Stomach (tissue), 9 donors: ENCODE data around the gene COL18A1. TPM values are rescaled to one million over a fixed set of nuclear protein-coding genes. Genes with fewer than 3 reads are reported as not detected.

Source experiments
- DNase-seq, 2 donors: peaks; one replicate each; pipeline versions ENCODE4 v3.0.0 to v3.0.0-alpha.2; 2013 to 2019
- H3K27ac ChIP-seq, 5 donors: fragments of 200-600 bp in 4 of 5; sonication (generic) in 4 of 5; one replicate each; pipeline ENCODE4 v1.5.1; 2013 to 2019; ENCODE audit warnings: mild to moderate bottlenecking in 1 of 5, moderate library complexity in 1 of 5
- H3K27me3 ChIP-seq, 3 donors: fragments of 200-600 bp; sonication (generic); one replicate each; pipeline ENCODE4 v1.5.1; 2017 to 2019; ENCODE audit warnings: mixed run types in 1 of 3
- H3K36me3 ChIP-seq, 4 donors: fragments of 200-600 bp; sonication (generic); 1 replicate in 3 of 4; 2 replicates in 1 of 4; pipeline ENCODE4 v1.5.1; 2016 to 2019
- H3K4me1 ChIP-seq, 4 donors: fragments of 200-600 bp; sonication (generic); one replicate each; pipeline ENCODE4 v1.5.1; 2016 to 2019
- H3K4me3 ChIP-seq, 4 donors: fragments of 200-600 bp; sonication (generic) in 3 of 4; one replicate each; pipeline ENCODE4 v1.5.1; 2016 to 2019; ENCODE audit warnings: mild to moderate bottlenecking in 1 of 4
- H3K9me3 ChIP-seq, 4 donors: fragments of 200-600 bp; sonication (generic); one replicate each; pipeline ENCODE4 v1.5.1; 2016 to 2019
- CTCF ChIP-seq, 7 experiments: fragments of 450-650 bp in 4 of 7; fragments of 200-600 bp in 3 of 7; sonication (generic) in 3 of 7; IDR thresholded peaks; one replicate each; pipeline ENCODE4 v1.5.1; 2016 to 2019; ENCODE audit warnings: antibody characterized with exemption in 7 of 7, control low read depth in 2 of 7, mild to moderate bottlenecking in 1 of 7
- EP300 ChIP-seq: sonication (generic); formaldehyde crosslinking; IDR thresholded peaks from one replicate; pipeline ENCODE4 v1.6.1; 2017; ENCODE audit warnings: antibody characterized with exemption
- POLR2A ChIP-seq, 4 donors: fragments of 450-650 bp; IDR thresholded peaks; one replicate each; pipeline ENCODE4 v1.6.1; 2016; ENCODE audit warnings: antibody characterized with exemption in 4 of 4, control low read depth in 2 of 4, mild to moderate bottlenecking in 1 of 4, moderate library complexity in 1 of 4
- POLR2AphosphoS5 ChIP-seq, 3 donors: sonication (generic); formaldehyde crosslinking; IDR thresholded peaks; one replicate each; pipeline ENCODE4 v1.6.1; 2016; ENCODE audit warnings: antibody characterized with exemption in 3 of 3
- WGBS, 5 donors: extraction: QIAGEN DNeasy Blood & Tissue Kit in 3 of 5; methylation state at CpG; one replicate each; pipeline versions ENCODE4 v1.1.5 to v1.1.7; 2013 to 2018; 5-methylcytosine and 5-hydroxymethylcytosine counted together
- intact Hi-C: fragments of 100-400 bp; cut with DNase I; formaldehyde crosslinking; loops from one replicate; pipeline ENCODE4 v1.15.1; 2023; ENCODE audit warnings: low total_unique reads
- polyA plus RNA-seq, 3 donors: library from polyadenylated mRNA; stranded (reverse); fragments of 200-250 nt; gene quantifications; one replicate each; pipeline ENCODE4 v1.2.3, GENCODE V29; 2013
- total RNA-seq, 5 donors: library from RNA; depleted of rRNA; stranded (reverse); fragments of >200 nt; gene quantifications; one replicate each; pipeline versions ENCODE4 v1.1.0 to v1.2.3, GENCODE V29; 2014 to 2016
- donor health status: healthy with polysubstance abuse.
- donor health status: Bipolar disorder and iron deficiency.
- donor health status: healthy.

COL18A1 gene
- total and polyA plus RNA-seq, 8 donors: 19.8 to 212 (median 34.6) TPM

- WGBS, 5 donors: 67 to 77% (median 72%) methylated on average over 32 to 40 of the region's 40 CpGs
- DNase-seq: no peak
- no peaks in the 10 kb centered on the region for H3K27me3 ChIP-seq
- peak overlapping the region in 4 of 5 donors; percentile 38 to 74 (median 50) for H3K27ac ChIP-seq
- peaks cover 0 to 85% (median 29%) of the 10 kb centered on the region in 4 donors for H3K36me3 ChIP-seq
- peaks cover 3 to 15% (median 8%) of the 10 kb centered on the region in 4 donors for H3K4me1 ChIP-seq
- TF ChIP-seq POLR2AphosphoS5 (IDR thresholded peaks at IDR 0.05): no peak
- TF ChIP-seq CTCF (IDR thresholded peaks at IDR 0.05): no peak
- no peak for TF ChIP-seq EP300
- no peak for TF ChIP-seq POLR2A (IDR thresholded peaks at IDR 0.05)
- H3K9me3 ChIP-seq: no peaks in the 10 kb centered on the region
- peak overlapping the region in 2 of 4 donors; percentile 3 to 17 for H3K4me3 ChIP-seq
- intact Hi-C loops: no loop called here
These were observed 78.2 kb downstream of the COL18A1 start for GRCh38 chr21:45482899-45483821.

GRCh38 chr21:45484318-45484717, 79.4 kb downstream of the COL18A1 start:
- no peak for TF ChIP-seq EP300
- no peak for TF ChIP-seq CTCF (IDR thresholded peaks at IDR 0.05)
- no peak for TF ChIP-seq POLR2AphosphoS5 (IDR thresholded peaks at IDR 0.05)
- TF ChIP-seq POLR2A (IDR thresholded peaks at IDR 0.05): no peak
- Histone ChIP-seq H3K4me1 (peaks cover 0 to 4% (median 0%) of the 10 kb centered on the region in 4 donors), H3K36me3 (peaks cover 0 to 78% (median 28%) of the 10 kb centered on the region in 4 donors), H3K27me3 (no peaks in the 10 kb centered on the region), H3K4me3 (no peak overlapping the region), H3K9me3 (no peaks in the 10 kb centered on the region), H3K27ac (no peak overlapping the region)
- intact Hi-C loops: no loop called here
- no peak for DNase-seq
- WGBS, 5 donors: 84 to 97% (median 87%) methylated on average over 6 of the region's 6 CpGs

GRCh38 chr21:45485686-45486442, 80.9 kb downstream of the COL18A1 start:
- no peak for TF ChIP-seq POLR2AphosphoS5 (IDR thresholded peaks at IDR 0.05)
- no peak for TF ChIP-seq POLR2A (IDR thresholded peaks at IDR 0.05)
- TF ChIP-seq EP300: no peak
- TF ChIP-seq CTCF (IDR thresholded peaks at IDR 0.05): no peak
- H3K27me3 ChIP-seq: no peaks in the 10 kb centered on the region
- DNase-seq: no peak
- H3K4me3 ChIP-seq: no peak overlapping the region
- H3K36me3 ChIP-seq: peaks cover 0 to 70% (median 24%) of the 10 kb centered on the region in 4 donors
- WGBS, 5 donors: 84 to 91% (median 89%) methylated on average over 23 to 25 of the region's 25 CpGs
- intact Hi-C loops: no loop called here
- H3K27ac ChIP-seq: no peak overlapping the region
- peaks cover 0 to 3% (median 0%) of the 10 kb centered on the region in 4 donors for H3K4me1 ChIP-seq
- no peaks in the 10 kb centered on the region for H3K9me3 ChIP-seq

GRCh38 chr21:45486443-45487160, 81.6 kb downstream of the COL18A1 start:
- Histone ChIP-seq H3K4me3 (no peak overlapping the region), H3K9me3 (no peaks in the 10 kb centered on the region), H3K27ac (no peak overlapping the region), H3K27me3 (no peaks in the 10 kb centered on the region), H3K4me1 (peaks cover 0 to 3% (median 0%) of the 10 kb centered on the region in 4 donors), H3K36me3 (peaks cover 0 to 67% (median 26%) of the 10 kb centered on the region in 4 donors)
- intact Hi-C loops: no loop called here
- DNase-seq: no peak
- no peak for TF ChIP-seq POLR2AphosphoS5 (IDR thresholded peaks at IDR 0.05)
- TF ChIP-seq POLR2A (IDR thresholded peaks at IDR 0.05): no peak
- no peak for TF ChIP-seq CTCF (IDR thresholded peaks at IDR 0.05)
- no peak for TF ChIP-seq EP300
- 86 to 88% (median 87%) methylated on average over 21 to 29 of the region's 29 CpGs for WGBS, 5 donors
